ENCODE results near the gene ALDH1L1.

DNA sequence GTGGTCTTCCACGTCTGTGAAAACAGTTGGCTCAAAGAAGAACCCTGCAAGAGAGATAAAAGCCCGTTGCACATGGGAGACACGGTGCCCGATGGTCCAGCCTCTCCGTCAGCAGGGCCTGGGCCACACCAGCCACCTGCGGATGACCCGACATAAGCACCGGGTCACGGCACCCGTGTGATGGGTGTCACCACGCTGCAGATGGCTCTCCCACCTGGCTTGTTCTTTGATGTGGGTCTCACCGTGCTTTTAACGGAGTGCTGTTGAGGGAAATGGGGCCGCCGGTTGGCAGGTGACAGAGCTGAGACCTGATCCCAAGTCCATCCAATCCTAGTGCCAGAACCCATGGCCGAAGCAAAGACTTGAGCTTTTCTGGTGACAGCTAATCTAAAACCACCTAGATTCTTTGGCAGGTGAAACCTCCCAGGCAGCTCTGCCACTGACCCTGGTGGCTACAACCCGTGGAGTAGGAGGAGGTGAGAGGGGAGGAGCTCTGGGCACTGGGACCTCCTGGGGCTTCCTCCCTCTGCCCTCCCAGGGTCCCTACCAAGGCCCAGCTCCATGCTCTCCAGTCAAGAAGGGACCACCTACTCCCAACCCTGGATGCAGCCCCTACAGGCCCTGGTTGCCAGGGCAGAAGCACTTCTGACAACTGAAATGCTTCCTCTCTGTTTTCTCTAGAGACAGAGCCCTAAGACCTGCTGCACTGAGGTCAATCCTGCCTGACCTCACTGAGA is 73.0 kb downstream of the ALDH1L1 start:
- TF ChIP-seq MAFF (IDR thresholded peaks at IDR 0.05; ENCODE audit: low read length) (no peak), REST (IDR thresholded peaks at IDR 0.05; ENCODE audit: borderline replicate concordance) (no peak), REST (CRISPR knock-in tag; IDR thresholded peaks at IDR 0.05; ENCODE audit: low read depth) (no peak), ZNF23 (CRISPR knock-in tag; IDR thresholded peaks at IDR 0.05) (no peak), CHD2 (IDR thresholded peaks at IDR 0.05; ENCODE audit: low read depth, low read length) (no peak), NFXL1 (CRISPR knock-in tag; IDR thresholded peaks at IDR 0.05) (no peak), TAF1 (IDR thresholded peaks at IDR 0.05; ENCODE audit: control insufficient read depth, extremely low read depth, insufficient read depth, low read length, severe bottlenecking) (no peak), ATF3 (IDR thresholded peaks at IDR 0.05) (no peak), ATF3 (CRISPR knock-in tag; conservative IDR thresholded peaks at IDR 0.05) (no peak), POLR2A (conservative IDR thresholded peaks at IDR 0.05) (no peak), KAT7 (CRISPR knock-in tag; IDR thresholded peaks at IDR 0.05; ENCODE audit: borderline replicate concordance) (no peak), NR1H2 (CRISPR knock-in tag; IDR thresholded peaks at IDR 0.05) (no peak), EHMT2 (IDR thresholded peaks at IDR 0.05) (no peak), NCOA6 (IDR thresholded peaks at IDR 0.05) (no peak)
- TF ChIP-seq, protein P1, sequence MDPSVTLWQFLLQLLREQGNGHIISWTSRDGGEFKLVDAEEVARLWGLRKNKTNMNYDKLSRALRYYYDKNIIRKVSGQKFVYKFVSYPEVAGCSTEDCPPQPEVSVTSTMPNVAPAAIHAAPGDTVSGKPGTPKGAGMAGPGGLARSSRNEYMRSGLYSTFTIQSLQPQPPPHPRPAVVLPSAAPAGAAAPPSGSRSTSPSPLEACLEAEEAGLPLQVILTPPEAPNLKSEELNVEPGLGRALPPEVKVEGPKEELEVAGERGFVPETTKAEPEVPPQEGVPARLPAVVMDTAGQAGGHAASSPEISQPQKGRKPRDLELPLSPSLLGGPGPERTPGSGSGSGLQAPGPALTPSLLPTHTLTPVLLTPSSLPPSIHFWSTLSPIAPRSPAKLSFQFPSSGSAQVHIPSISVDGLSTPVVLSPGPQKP (CRISPR knock-in tag; IDR thresholded peaks at IDR 0.05) = no peak
